GM23338 (cell line): ENCODE results near the gene MGRN1. TPM values are rescaled to one million over a fixed set of nuclear protein-coding genes. Genes with fewer than 3 reads are reported as not detected.

Experiments
- ATAC-seq: fragments of 200-7000 bp; cut with Tn5 transposase; 3 replicates; pipeline ENCODE4 v1.9.1; 2020
- DNase-seq: peaks from one replicate; pipeline ENCODE4 v3.0.0-alpha.2; 2015; ENCODE audit warnings: low spot score
- H2AFZ ChIP-seq: fragments of 200-600 bp; sonication (generic); 2 replicates; pipeline ENCODE4 v1.8.0; 2016; ENCODE audit warnings: antibody characterized with exemption, mild to moderate bottlenecking, moderate library complexity
- H3F3A ChIP-seq: fragments of 200-600 bp; sonication (generic); replicated peaks from 2 replicates; pipeline ENCODE4 v1.8.0; 2017; ENCODE audit warnings: antibody characterized with exemption, mixed run types, low read depth
- H3K27ac ChIP-seq: fragments of 200-600 bp; sonication (generic); 2 replicates; pipeline ENCODE4 v1.6.1; 2016; ENCODE audit warnings: low read depth
- H3K27me3 ChIP-seq: fragments of 200-600 bp; sonication (generic); 2 replicates; pipeline ENCODE4 v1.8.0; 2016; ENCODE audit warnings: mild to moderate bottlenecking, mixed run types, moderate library complexity; ENCODE audit not compliant: insufficient read depth
- H3K36me3 ChIP-seq: fragments of 200-600 bp; sonication (generic); 2 replicates; pipeline ENCODE4 v1.8.0; 2016; ENCODE audit warnings: mild to moderate bottlenecking; ENCODE audit not compliant: insufficient read depth
- H3K4me1 ChIP-seq: fragments of 200-600 bp; sonication (generic); 2 replicates; pipeline ENCODE4 v1.8.0; 2016; ENCODE audit warnings: mild to moderate bottlenecking, moderate library complexity; ENCODE audit not compliant: insufficient read depth
- H3K4me2 ChIP-seq: fragments of 200-600 bp; sonication (generic); 2 replicates; pipeline ENCODE4 v1.7.1; 2017; ENCODE audit warnings: mixed run types
- H3K4me3 ChIP-seq: fragments of 200-600 bp; sonication (generic); 2 replicates; pipeline ENCODE4 v1.6.1; 2016; ENCODE audit warnings: mixed run types
- H3K79me2 ChIP-seq: fragments of 200-600 bp; sonication (generic); replicated peaks from 2 replicates; pipeline ENCODE4 v1.8.0; 2017; ENCODE audit warnings: mild to moderate bottlenecking; ENCODE audit not compliant: insufficient read depth
- H3K9me2 ChIP-seq: fragments of 200-600 bp; sonication (generic); 2 replicates; pipeline ENCODE4 v1.8.0; 2017; ENCODE audit not compliant: insufficient read depth
- H4K20me1 ChIP-seq: fragments of 200-600 bp; sonication (generic); replicated peaks from 2 replicates; pipeline ENCODE4 v1.8.0; 2017; ENCODE audit warnings: mild to moderate bottlenecking; ENCODE audit not compliant: insufficient read depth
- H3K27ac Mint-ChIP-seq: 2 replicates; pipeline ENCODE4 v1.8.0; 2020; ENCODE audit warnings: inconsistent platforms, mild to moderate bottlenecking, moderate library complexity, mixed read lengths
- H3K27me3 Mint-ChIP-seq: 3 replicates; pipeline ENCODE4 v1.8.0; 2022; ENCODE audit warnings: low read depth, mild to moderate bottlenecking, moderate library complexity, mixed read lengths, inconsistent platforms; ENCODE audit not compliant: insufficient read depth, poor library complexity
- H3K36me3 Mint-ChIP-seq: 3 replicates; pipeline ENCODE4 v1.8.0; 2021; ENCODE audit warnings: low read depth, mild to moderate bottlenecking, inconsistent platforms, moderate library complexity, mixed read lengths
- H3K4me1 Mint-ChIP-seq: 3 replicates; pipeline ENCODE4 v1.8.0; 2020; ENCODE audit warnings: mild to moderate bottlenecking, inconsistent platforms, mixed read lengths
- H3K4me3 Mint-ChIP-seq: 3 replicates; pipeline ENCODE4 v1.8.0; 2021; ENCODE audit warnings: moderate library complexity, mild to moderate bottlenecking, inconsistent platforms, mixed read lengths
- H3K9me3 Mint-ChIP-seq: 3 replicates; pipeline ENCODE4 v1.8.0; 2020; ENCODE audit warnings: moderate library complexity, mild to moderate bottlenecking, inconsistent platforms, mixed read lengths
- CREB1 ChIP-seq: fragments of 250-450 bp; sonication (Bioruptor Pico); IDR thresholded peaks from 2 replicates; pipeline ENCODE4 v1.5.0; 2020; ENCODE audit warnings: low read depth, mild to moderate bottlenecking, moderate library complexity
- EZH2 ChIP-seq: fragments of 200-600 bp; sonication (generic); IDR thresholded peaks from one replicate; pipeline ENCODE4 v1.8.0; 2017; ENCODE audit warnings: antibody characterized with exemption, mild to moderate bottlenecking, low read depth; ENCODE audit not compliant: unreplicated experiment
- EZH2phosphoT487 ChIP-seq: fragments of 200-600 bp; sonication (generic); IDR thresholded peaks from one replicate; pipeline ENCODE4 v1.8.1; 2018; ENCODE audit warnings: antibody characterized with exemption; ENCODE audit not compliant: unreplicated experiment
- JUNB ChIP-seq: IDR thresholded peaks from one replicate; pipeline ENCODE4 v1.6.1; 2016; ENCODE audit warnings: antibody characterized with exemption; ENCODE audit not compliant: unreplicated experiment
- NANOG ChIP-seq: IDR thresholded peaks from 2 replicates; pipeline ENCODE4 v1.6.1; 2016; ENCODE audit warnings: antibody characterized with exemption, borderline replicate concordance
- POLR2AphosphoS5 ChIP-seq: IDR thresholded peaks from 2 replicates; pipeline ENCODE4 v1.6.1; 2016; ENCODE audit warnings: antibody characterized with exemption, low read depth
- STAT1 ChIP-seq: IDR thresholded peaks from one replicate; pipeline ENCODE4 v1.6.1; 2016; ENCODE audit warnings: antibody characterized with exemption; ENCODE audit not compliant: unreplicated experiment
- ZNF114 ChIP-seq: fragments of 250-450 bp; sonication (Bioruptor Pico); IDR thresholded peaks from 2 replicates; pipeline ENCODE4 v1.5.0; 2020; ENCODE audit warnings: mild to moderate bottlenecking, moderate library complexity
- ZNF331 ChIP-seq: fragments of 250-450 bp; sonication (Bioruptor Pico); IDR thresholded peaks from 2 replicates; pipeline ENCODE4 v1.5.0; 2020; ENCODE audit warnings: low read depth, mild to moderate bottlenecking, moderate library complexity
- polyA plus RNA-seq: library from polyadenylated mRNA; unstranded; fragments of >200 nt; fragmentation: Nextera tagmentation; extraction: Ambion mirVana; gene quantifications from 2 replicates; pipeline ENCODE4 v1.2.1, GENCODE V29; 2016
- total RNA-seq: library from RNA; depleted of rRNA; stranded (reverse); fragments of >200 nt; shearing (Covaris generic); gene quantifications from 2 replicates; pipeline ENCODE4 v1.2.3, GENCODE V29; 2014
- TF ChIP-seq, protein P1 (sequence below): IDR thresholded peaks from 2 replicates; pipeline ENCODE4 v1.6.1; 2016; ENCODE audit warnings: antibody characterized with exemption
- TF ChIP-seq, protein P2 (sequence below): IDR thresholded peaks from one replicate; pipeline ENCODE4 v1.6.1; 2018; ENCODE audit warnings: antibody characterized with exemption; ENCODE audit not compliant: unreplicated experiment
- TF ChIP-seq, protein P3 (sequence below), 2 experiments: fragments of 200-600 bp in 1 of 2; sonication (generic) in 1 of 2; conservative IDR thresholded peaks; 2 replicates each; pipeline versions ENCODE4 v1.5.1 to v1.6.1; 2016 to 2017; ENCODE audit warnings: antibody characterized with exemption in 2 of 2, low read depth in 2 of 2, mild to moderate bottlenecking in 2 of 2, moderate library complexity in 1 of 2

MGRN1 gene
- total and polyA plus RNA-seq, 2 experiments from 2014 or later: 13.1 to 71.8 TPM

DNA sequence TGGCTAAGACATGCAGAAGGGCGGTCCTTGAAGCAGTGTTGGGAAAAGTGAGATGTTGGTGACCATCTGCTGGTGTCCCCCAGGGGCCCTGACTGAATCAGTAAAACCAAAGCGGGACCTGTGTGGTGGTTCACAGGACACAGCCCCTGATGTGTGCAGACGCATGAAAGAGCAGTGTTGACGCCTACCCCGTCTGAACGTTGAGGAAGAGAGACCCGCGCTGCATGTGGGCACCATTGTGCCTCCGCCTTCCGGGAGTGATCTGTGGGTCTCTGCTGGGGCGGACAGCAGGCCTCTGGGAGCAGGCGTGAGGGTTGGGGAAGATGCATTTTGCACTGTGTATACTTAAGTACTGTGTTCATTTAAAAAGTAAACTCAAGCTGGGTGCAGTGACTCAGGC is 31.6 kb downstream of the MGRN1 start (continued):
- TF ChIP-seq, protein P1, sequence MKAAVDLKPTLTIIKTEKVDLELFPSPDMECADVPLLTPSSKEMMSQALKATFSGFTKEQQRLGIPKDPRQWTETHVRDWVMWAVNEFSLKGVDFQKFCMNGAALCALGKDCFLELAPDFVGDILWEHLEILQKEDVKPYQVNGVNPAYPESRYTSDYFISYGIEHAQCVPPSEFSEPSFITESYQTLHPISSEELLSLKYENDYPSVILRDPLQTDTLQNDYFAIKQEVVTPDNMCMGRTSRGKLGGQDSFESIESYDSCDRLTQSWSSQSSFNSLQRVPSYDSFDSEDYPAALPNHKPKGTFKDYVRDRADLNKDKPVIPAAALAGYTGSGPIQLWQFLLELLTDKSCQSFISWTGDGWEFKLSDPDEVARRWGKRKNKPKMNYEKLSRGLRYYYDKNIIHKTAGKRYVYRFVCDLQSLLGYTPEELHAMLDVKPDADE: no peak
- TF ChIP-seq JUNB: no peak
- no peak for TF ChIP-seq ZNF331 (CRISPR knock-in tag)
- TF ChIP-seq CREB1 (CRISPR knock-in tag): no peak
- TF ChIP-seq STAT1: no peak

DNA sequence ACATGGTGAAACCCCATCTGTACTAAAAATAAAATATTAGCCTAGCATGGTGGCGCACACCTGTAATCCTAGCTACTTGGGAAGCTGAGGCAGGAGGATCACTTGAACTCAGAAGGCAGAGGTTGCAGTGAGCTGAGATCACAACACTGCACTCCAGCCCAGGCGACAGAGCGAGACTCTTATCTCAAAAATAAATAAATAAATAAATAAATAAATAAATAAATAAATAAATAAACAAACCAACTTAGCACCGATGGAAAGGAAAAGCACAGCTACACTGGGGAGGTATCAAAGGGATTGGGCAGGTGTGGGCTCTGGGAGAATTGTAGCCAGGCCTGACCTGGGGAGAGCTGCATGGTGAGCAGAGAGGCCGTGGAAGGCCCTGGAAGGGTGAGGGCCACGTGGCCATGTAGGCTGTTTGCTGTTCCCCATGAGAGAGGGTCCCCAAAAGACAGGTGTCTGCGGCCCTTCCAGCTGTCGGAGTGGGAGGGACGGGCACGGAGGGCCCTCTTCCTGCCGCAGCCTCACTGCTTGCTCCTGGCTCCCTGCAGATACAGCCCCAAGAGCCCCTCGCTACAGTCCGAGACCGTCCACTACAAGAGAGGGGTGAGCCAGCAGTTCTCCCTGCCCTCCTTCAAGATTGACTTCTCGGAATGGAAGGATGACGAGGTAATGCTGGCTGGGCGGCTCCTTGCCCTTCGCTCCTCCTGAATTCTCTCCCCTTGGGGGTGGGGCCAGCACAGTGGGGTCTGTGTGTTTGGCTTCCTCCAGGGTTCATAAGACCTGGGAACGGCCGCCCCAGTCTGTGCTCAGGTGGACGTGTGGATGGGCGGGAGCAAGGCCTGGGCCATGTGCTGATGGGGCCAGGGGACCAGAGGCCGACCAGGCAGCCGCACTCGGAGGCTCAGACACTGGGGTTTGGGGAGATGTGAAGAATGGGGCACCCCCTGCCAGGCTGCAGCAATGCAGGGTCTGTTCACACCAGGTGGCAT is 32.4 kb downstream of the MGRN1 start:
- Histone ChIP-seq H3F3A (no peaks in the 10 kb centered on the region), H3K4me2 (no peak overlapping the region), H4K20me1 (no peaks in the 10 kb centered on the region), H2AFZ (no peak overlapping the region), H3K27ac (no peak overlapping the region), H3K79me2 (no peaks in the 10 kb centered on the region), H3K4me1 (no peaks in the 10 kb centered on the region), H3K36me3 (no peaks in the 10 kb centered on the region), H3K9me2 (no peaks in the 10 kb centered on the region), H3K27me3 (no peaks in the 10 kb centered on the region), H3K4me3 (no peak overlapping the region)
- no peak overlapping the region for H3K27ac Mint-ChIP-seq
- H3K36me3 Mint-ChIP-seq: peaks cover 19% of the 10 kb centered on the region
- no peaks in the 10 kb centered on the region for H3K4me1 Mint-ChIP-seq
- peak; percentile 44 for ATAC-seq
- DNase-seq: no peak
- no peaks in the 10 kb centered on the region for H3K9me3 Mint-ChIP-seq
- H3K27me3 Mint-ChIP-seq: peaks cover 2% of the 10 kb centered on the region
- no peak overlapping the region for H3K4me3 Mint-ChIP-seq
- TF ChIP-seq POLR2AphosphoS5: no peak
- TF ChIP-seq, protein P2, sequence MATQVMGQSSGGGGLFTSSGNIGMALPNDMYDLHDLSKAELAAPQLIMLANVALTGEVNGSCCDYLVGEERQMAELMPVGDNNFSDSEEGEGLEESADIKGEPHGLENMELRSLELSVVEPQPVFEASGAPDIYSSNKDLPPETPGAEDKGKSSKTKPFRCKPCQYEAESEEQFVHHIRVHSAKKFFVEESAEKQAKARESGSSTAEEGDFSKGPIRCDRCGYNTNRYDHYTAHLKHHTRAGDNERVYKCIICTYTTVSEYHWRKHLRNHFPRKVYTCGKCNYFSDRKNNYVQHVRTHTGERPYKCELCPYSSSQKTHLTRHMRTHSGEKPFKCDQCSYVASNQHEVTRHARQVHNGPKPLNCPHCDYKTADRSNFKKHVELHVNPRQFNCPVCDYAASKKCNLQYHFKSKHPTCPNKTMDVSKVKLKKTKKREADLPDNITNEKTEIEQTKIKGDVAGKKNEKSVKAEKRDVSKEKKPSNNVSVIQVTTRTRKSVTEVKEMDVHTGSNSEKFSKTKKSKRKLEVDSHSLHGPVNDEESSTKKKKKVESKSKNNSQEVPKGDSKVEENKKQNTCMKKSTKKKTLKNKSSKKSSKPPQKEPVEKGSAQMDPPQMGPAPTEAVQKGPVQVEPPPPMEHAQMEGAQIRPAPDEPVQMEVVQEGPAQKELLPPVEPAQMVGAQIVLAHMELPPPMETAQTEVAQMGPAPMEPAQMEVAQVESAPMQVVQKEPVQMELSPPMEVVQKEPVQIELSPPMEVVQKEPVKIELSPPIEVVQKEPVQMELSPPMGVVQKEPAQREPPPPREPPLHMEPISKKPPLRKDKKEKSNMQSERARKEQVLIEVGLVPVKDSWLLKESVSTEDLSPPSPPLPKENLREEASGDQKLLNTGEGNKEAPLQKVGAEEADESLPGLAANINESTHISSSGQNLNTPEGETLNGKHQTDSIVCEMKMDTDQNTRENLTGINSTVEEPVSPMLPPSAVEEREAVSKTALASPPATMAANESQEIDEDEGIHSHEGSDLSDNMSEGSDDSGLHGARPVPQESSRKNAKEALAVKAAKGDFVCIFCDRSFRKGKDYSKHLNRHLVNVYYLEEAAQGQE: no peak
- no peak for TF ChIP-seq ZNF114 (CRISPR knock-in tag)
- no peak for TF ChIP-seq ZNF331 (CRISPR knock-in tag)
- TF ChIP-seq, protein P1: no peak
- TF ChIP-seq JUNB: no peak
- no peak for TF ChIP-seq NANOG
- TF ChIP-seq, protein P3, sequence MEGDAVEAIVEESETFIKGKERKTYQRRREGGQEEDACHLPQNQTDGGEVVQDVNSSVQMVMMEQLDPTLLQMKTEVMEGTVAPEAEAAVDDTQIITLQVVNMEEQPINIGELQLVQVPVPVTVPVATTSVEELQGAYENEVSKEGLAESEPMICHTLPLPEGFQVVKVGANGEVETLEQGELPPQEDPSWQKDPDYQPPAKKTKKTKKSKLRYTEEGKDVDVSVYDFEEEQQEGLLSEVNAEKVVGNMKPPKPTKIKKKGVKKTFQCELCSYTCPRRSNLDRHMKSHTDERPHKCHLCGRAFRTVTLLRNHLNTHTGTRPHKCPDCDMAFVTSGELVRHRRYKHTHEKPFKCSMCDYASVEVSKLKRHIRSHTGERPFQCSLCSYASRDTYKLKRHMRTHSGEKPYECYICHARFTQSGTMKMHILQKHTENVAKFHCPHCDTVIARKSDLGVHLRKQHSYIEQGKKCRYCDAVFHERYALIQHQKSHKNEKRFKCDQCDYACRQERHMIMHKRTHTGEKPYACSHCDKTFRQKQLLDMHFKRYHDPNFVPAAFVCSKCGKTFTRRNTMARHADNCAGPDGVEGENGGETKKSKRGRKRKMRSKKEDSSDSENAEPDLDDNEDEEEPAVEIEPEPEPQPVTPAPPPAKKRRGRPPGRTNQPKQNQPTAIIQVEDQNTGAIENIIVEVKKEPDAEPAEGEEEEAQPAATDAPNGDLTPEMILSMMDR (conservative IDR thresholded peaks at IDR 0.05; ENCODE audit: low read depth in 2 of 2): no peak
- no peak for TF ChIP-seq STAT1
- TF ChIP-seq EZH2phosphoT487: no peak
- TF ChIP-seq EZH2: no peak
